A673 (cell line): ENCODE results near the gene DPEP3. TPM values are rescaled to one million over a fixed set of nuclear protein-coding genes. Genes with fewer than 3 reads are reported as not detected.

Source experiments
- BruUV-seq: library from RNA; stranded (reverse); fragments of 400-500 nt; replicated peaks from 2 replicates; lab custom pipeline; 2021; lab: Mats Ljungman, UMichigan
- CTCF ChIA-PET: fragments of 300-600 bp; sonication (Branson Sonifier 250); formaldehyde crosslinking; loops from one replicate; lab custom pipeline; 2022; ENCODE audit warnings: antibody characterized with exemption; lab: Charles Lee
- POLR2A ChIA-PET: fragments of 300-600 bp; sonication (Branson Sonifier 250); formaldehyde crosslinking; loops from one replicate; lab custom pipeline; 2022; ENCODE audit warnings: antibody characterized with exemption; ENCODE audit not compliant: low non-redundant PET; lab: Charles Lee
- DNase-seq: peaks from one replicate; pipeline ENCODE4 v3.0.0-alpha.2; 2015; ENCODE audit warnings: low spot score
- H3K27ac ChIP-seq: fragments of 200-600 bp; sonication (generic); 2 replicates; pipeline ENCODE4 v1.5.1; 2016; ENCODE audit warnings: mixed run types, low read depth, mild to moderate bottlenecking, mixed read lengths, antibody characterized with exemption, low read length; ENCODE audit not compliant: poor library complexity, severe bottlenecking
- H3K27me3 ChIP-seq: fragments of 200-600 bp; sonication (generic); replicated peaks from 2 replicates; pipeline ENCODE4 v1.6.1; 2017; ENCODE audit warnings: mixed run types, low read depth, mild to moderate bottlenecking, mixed read lengths, antibody characterized with exemption, low read length; ENCODE audit not compliant: insufficient read depth, poor library complexity
- H3K36me3 ChIP-seq: fragments of 200-600 bp; sonication (generic); 2 replicates; pipeline ENCODE4 v1.6.1; 2016; ENCODE audit warnings: mixed run types, mild to moderate bottlenecking, mixed read lengths, antibody characterized with exemption, low read length; ENCODE audit not compliant: insufficient read depth, poor library complexity, severe bottlenecking
- H3K4me1 ChIP-seq: fragments of 200-600 bp; sonication (generic); 2 replicates; pipeline ENCODE4 v1.6.1; 2017; ENCODE audit warnings: mixed run types, mild to moderate bottlenecking, mixed read lengths, antibody characterized with exemption, low read length; ENCODE audit not compliant: insufficient read depth, poor library complexity, severe bottlenecking
- H3K4me3 ChIP-seq: fragments of 200-600 bp; sonication (generic); 2 replicates; pipeline ENCODE4 v1.5.1; 2016; ENCODE audit warnings: low read depth, mixed run types, mild to moderate bottlenecking, mixed read lengths, low read length; ENCODE audit not compliant: poor library complexity, severe bottlenecking
- H3K9me3 ChIP-seq: fragments of 200-600 bp; sonication (generic); 2 replicates; pipeline ENCODE4 v1.6.1; 2016; ENCODE audit warnings: mixed run types, low read depth, mild to moderate bottlenecking, mixed read lengths, antibody characterized with exemption, low read length; ENCODE audit not compliant: poor library complexity, severe bottlenecking
- CTCF ChIP-seq: fragments of 300-800, 200-600 bp; sonication (generic); conservative IDR thresholded peaks from 2 replicates; pipeline ENCODE4 v1.5.1; 2017; ENCODE audit warnings: low read depth, mild to moderate bottlenecking, antibody characterized with exemption, low read length, moderate library complexity, mixed read lengths
- EZH2 ChIP-seq: fragments of 200-600 bp; sonication (generic); IDR thresholded peaks from 2 replicates; pipeline ENCODE4 v1.6.1; 2017; ENCODE audit warnings: borderline replicate concordance, low read depth, mild to moderate bottlenecking, mixed read lengths, antibody characterized with exemption, low read length; ENCODE audit not compliant: poor library complexity, severe bottlenecking
- intact Hi-C: fragments of 100-400 bp; cut with micrococcal nuclease; formaldehyde crosslinking; loops from one replicate; pipeline ENCODE4 v1.10.0; 2022; ENCODE audit not compliant: unreplicated experiment
- total RNA-seq: library from RNA; stranded (reverse); gene quantifications from 2 replicates; pipeline ENCODE4 v1.2.3, GENCODE V29; 2021

The DPEP3 gene
- total RNA-seq, 1 experiment from 2014 or later, result not detected

- POLR2A ChIA-PET, result no interaction called here
- TF ChIP-seq CTCF (no peak), EZH2 (no peak)
- Histone ChIP-seq H3K27ac (no peak overlapping the region), H3K36me3 (peaks cover 29% of the 10 kb centered on the region), H3K9me3 (no peaks in the 10 kb centered on the region), H3K4me1 (no peaks in the 10 kb centered on the region), H3K4me3 (no peak overlapping the region), H3K27me3 (no peaks in the 10 kb centered on the region)
- CTCF ChIA-PET, result interaction anchor here (1.1 kb wide), 1 partner anchor 16 kb away, joined by 3 read pairs; no protein-coding TSS in a partner anchor
- DNase-seq, result no peak
- BruUV-seq, result no TSS peak
- intact Hi-C loops, result no loop called here
Measured at GRCh38 chr16:67943256-67943618, 37.1 kb downstream of the DPEP3 start.

- ChIA-PET POLR2A (no interaction called here), CTCF (interaction anchor here (1.0 to 1.1 kb wide), 2 partner anchors 17 to 107 kb away, joined by 3 read pairs; no protein-coding TSS in a partner anchor)
- no peaks in the 10 kb centered on the region for H3K4me1 ChIP-seq
- H3K9me3 ChIP-seq, result no peaks in the 10 kb centered on the region
- intact Hi-C loops, result no loop called here
- no peak overlapping the region for H3K27ac ChIP-seq
- BruUV-seq, result no TSS peak
- no peaks in the 10 kb centered on the region for H3K27me3 ChIP-seq
- DNase-seq, result no peak
- TF ChIP-seq EZH2, result no peak
- no peak overlapping the region for H3K4me3 ChIP-seq
- H3K36me3 ChIP-seq, result peaks cover 26% of the 10 kb centered on the region
Measured at GRCh38 chr16:67942510-67943255, 37.6 kb downstream of the DPEP3 start.

GRCh38 chr16:67942200-67942509, 38.1 kb downstream of the DPEP3 start:
- no peaks in the 10 kb centered on the region for H3K9me3 ChIP-seq
- no TSS peak for BruUV-seq
- peak; percentile 37 for DNase-seq
- H3K27me3 ChIP-seq, result no peaks in the 10 kb centered on the region
- intact Hi-C loops, result no loop called here
- H3K36me3 ChIP-seq, result peaks cover 20% of the 10 kb centered on the region
- CTCF ChIA-PET, result interaction anchor here (0.5 to 1.1 kb wide), 4 partner anchors 17 to 172 kb away, joined by 3 to 12 read pairs (median 3); no protein-coding TSS in a partner anchor
- H3K27ac ChIP-seq, result no peak overlapping the region
- no peak overlapping the region for H3K4me3 ChIP-seq
- TF ChIP-seq EZH2, result no peak
- TF ChIP-seq CTCF, result peak; percentile 84
- POLR2A ChIA-PET, result no interaction called here
- peaks cover 4% of the 10 kb centered on the region for H3K4me1 ChIP-seq
